Measurements from ENCODE around the gene DOCK1.

The DOCK1 gene

DNA sequence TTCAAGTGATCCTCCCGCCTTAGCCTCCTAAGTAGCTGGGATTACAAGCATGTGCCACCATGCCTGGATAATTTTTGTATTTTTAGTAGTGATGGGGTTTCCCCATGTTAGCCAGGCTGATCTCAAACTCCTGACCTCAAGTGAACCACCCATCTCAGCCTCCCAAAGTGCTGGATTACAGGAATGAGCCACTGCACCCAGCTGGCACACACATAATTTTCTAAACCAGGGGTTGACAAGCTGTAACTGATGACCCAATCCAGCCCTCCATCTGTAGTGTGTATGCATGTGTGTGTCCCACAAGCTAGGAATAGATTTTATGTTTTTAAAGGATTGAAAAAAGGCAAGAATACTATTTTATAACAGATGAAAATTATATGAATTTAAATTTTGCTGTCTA is 417.1 kb downstream of the DOCK1 start:
- H3K4me3 ChIP-seq (ENCODE audit: low read depth, low read length) = no peak overlapping the region
- H3K4me1 ChIP-seq (ENCODE audit: control insufficient read depth, insufficient read depth, low read length) = no peaks in the 10 kb centered on the region
- no peaks in the 10 kb centered on the region for H3K36me3 ChIP-seq (ENCODE audit: control insufficient read depth, insufficient read depth, low read length)
- no peak overlapping the region for H3K27ac ChIP-seq (ENCODE audit: low read depth, low read length)
- no peaks in the 10 kb centered on the region for H3K9me3 ChIP-seq (ENCODE audit: control insufficient read depth, insufficient read depth, low read length)
- no peak overlapping the region for H3K9ac ChIP-seq (ENCODE audit: low read depth, low read length)
- no peaks in the 10 kb centered on the region for H3K27me3 ChIP-seq (ENCODE audit: control insufficient read depth, insufficient read depth, low read length)

DNA sequence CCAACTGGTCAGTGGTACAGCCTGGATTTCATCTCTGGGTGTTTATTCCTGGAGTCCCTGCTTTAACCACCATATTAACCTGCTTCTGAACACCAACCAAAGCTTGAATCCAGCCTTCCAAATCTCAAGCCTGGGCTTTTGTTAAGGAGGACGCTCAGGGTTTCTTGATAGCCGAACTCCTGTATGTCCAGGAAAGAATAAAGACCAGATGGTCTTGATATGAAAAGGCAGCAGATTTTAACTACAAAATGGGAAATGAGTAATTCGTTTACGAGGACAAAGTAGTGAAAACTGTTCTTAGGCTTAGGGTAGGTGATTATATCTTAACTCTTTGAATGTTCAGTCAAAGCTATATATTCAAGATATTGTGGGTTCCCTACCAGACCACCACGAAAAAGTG is 420.3 kb downstream of the DOCK1 start:
- Histone ChIP-seq H3K9ac (ENCODE audit: low read depth, low read length) (no peak overlapping the region), H3K4me3 (ENCODE audit: low read depth, low read length) (no peak overlapping the region), H3K9me3 (ENCODE audit: control insufficient read depth, insufficient read depth, low read length) (no peaks in the 10 kb centered on the region), H3K4me1 (ENCODE audit: control insufficient read depth, insufficient read depth, low read length) (no peaks in the 10 kb centered on the region), H3K36me3 (ENCODE audit: control insufficient read depth, insufficient read depth, low read length) (no peaks in the 10 kb centered on the region), H3K27me3 (ENCODE audit: control insufficient read depth, insufficient read depth, low read length) (no peaks in the 10 kb centered on the region), H3K27ac (ENCODE audit: low read depth, low read length) (no peak overlapping the region)

DNA sequence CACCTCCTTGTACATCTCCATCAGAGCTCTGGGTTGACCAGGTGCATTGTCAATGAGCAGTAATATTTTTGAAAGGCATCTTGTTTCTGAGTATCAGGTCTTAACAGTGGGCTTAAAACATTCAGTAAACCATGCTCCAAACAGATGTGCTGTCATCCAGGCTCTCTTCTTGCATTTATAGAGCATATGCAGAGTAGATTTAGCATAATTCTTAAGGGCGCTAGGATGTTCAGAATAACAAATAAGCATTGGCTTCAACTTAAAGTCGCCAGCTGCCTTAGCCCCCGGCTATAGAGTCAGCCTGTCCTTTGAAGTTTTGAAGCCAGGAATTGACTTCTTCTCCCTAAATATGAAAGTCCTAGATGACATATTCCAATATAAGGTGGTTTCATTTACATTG is 421.7 kb downstream of the DOCK1 start:
- H3K4me3 ChIP-seq (ENCODE audit: low read depth, low read length) = no peak overlapping the region
- no peaks in the 10 kb centered on the region for H3K27me3 ChIP-seq (ENCODE audit: control insufficient read depth, insufficient read depth, low read length)
- no peaks in the 10 kb centered on the region for H3K9me3 ChIP-seq (ENCODE audit: control insufficient read depth, insufficient read depth, low read length)
- H3K9ac ChIP-seq (ENCODE audit: low read depth, low read length) = no peak overlapping the region
- no peaks in the 10 kb centered on the region for H3K4me1 ChIP-seq (ENCODE audit: control insufficient read depth, insufficient read depth, low read length)
- H3K36me3 ChIP-seq (ENCODE audit: control insufficient read depth, insufficient read depth, low read length) = no peaks in the 10 kb centered on the region
- no peak overlapping the region for H3K27ac ChIP-seq (ENCODE audit: low read depth, low read length)

DNA sequence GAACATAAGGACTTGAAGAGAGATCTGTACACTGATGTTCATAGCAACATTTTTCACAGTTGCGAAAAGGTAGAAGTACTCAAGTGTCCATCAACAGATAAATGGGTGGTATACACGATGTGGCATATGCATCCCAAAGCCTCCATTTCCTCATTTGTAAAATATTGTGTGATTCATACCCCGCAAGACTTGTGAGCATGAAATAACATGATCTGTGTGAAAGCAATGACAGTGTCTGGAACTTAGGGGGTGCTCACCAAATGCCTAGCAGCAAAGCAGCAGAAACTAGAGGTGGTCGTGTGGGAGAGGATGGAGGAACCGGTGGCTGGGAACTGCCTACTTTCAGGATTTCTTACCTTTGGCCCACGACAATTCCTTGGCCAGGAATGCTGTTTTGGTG is 426.5 kb downstream of the DOCK1 start:
- Histone ChIP-seq H3K27ac (ENCODE audit: low read depth, low read length) (no peak overlapping the region), H3K4me1 (ENCODE audit: control insufficient read depth, insufficient read depth, low read length) (peaks cover 3% of the 10 kb centered on the region; the same call in 1 of the 2 replicates), H3K9ac (ENCODE audit: low read depth, low read length) (no peak overlapping the region), H3K9me3 (ENCODE audit: control insufficient read depth, insufficient read depth, low read length) (no peaks in the 10 kb centered on the region), H3K27me3 (ENCODE audit: control insufficient read depth, insufficient read depth, low read length) (no peaks in the 10 kb centered on the region), H3K4me3 (ENCODE audit: low read depth, low read length) (no peak overlapping the region), H3K36me3 (ENCODE audit: control insufficient read depth, insufficient read depth, low read length) (no peaks in the 10 kb centered on the region)

DNA sequence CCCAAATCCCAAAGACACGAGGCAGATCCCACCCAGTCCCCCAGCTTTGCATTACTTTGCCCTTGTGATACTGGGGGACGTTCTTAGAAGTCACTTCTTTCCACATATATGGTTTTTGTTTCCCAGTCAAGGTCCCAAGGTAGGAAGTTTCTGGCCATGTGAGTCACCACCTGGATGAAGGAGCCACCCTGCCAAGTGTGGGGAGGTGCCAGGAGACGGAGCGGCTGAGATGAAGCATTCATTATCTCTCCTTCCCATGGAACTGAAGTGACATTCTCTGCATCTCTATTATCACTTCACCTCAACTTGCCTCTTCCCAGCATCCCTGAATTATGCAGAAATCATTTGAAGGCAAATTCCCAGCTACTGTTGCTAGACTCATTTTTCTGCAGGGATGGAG is 427.4 kb downstream of the DOCK1 start:
- H3K36me3 ChIP-seq (ENCODE audit: control insufficient read depth, insufficient read depth, low read length) = no peaks in the 10 kb centered on the region
- no peak overlapping the region for H3K9ac ChIP-seq (ENCODE audit: low read depth, low read length)
- no peaks in the 10 kb centered on the region for H3K27me3 ChIP-seq (ENCODE audit: control insufficient read depth, insufficient read depth, low read length)
- H3K9me3 ChIP-seq (ENCODE audit: control insufficient read depth, insufficient read depth, low read length) = no peaks in the 10 kb centered on the region
- H3K4me1 ChIP-seq (ENCODE audit: control insufficient read depth, insufficient read depth, low read length) = peaks cover 3% of the 10 kb centered on the region; the same call in 1 of the 2 replicates
- H3K4me3 ChIP-seq (ENCODE audit: low read depth, low read length) = no peak overlapping the region
- no peak overlapping the region for H3K27ac ChIP-seq (ENCODE audit: low read depth, low read length)

- no peaks in the 10 kb centered on the region for H3K36me3 ChIP-seq (ENCODE audit: control insufficient read depth, insufficient read depth, low read length)
- no peak overlapping the region for H3K27ac ChIP-seq (ENCODE audit: low read depth, low read length)
- no peak overlapping the region for H3K9ac ChIP-seq (ENCODE audit: low read depth, low read length)
- no peak overlapping the region for H3K4me3 ChIP-seq (ENCODE audit: low read depth, low read length)
- H3K27me3 ChIP-seq (ENCODE audit: control insufficient read depth, insufficient read depth, low read length) = no peaks in the 10 kb centered on the region
- peaks cover 13% of the 10 kb centered on the region; the same call in 1 of the 2 replicates for H3K4me1 ChIP-seq (ENCODE audit: control insufficient read depth, insufficient read depth, low read length)
- H3K9me3 ChIP-seq (ENCODE audit: control insufficient read depth, insufficient read depth, low read length) = no peaks in the 10 kb centered on the region
Measured at GRCh38 chr10:127337801-127338200, 432.6 kb downstream of the DOCK1 start.

- Histone ChIP-seq H3K36me3 (ENCODE audit: control insufficient read depth, insufficient read depth, low read length) (no peaks in the 10 kb centered on the region), H3K9ac (ENCODE audit: low read depth, low read length) (no peak overlapping the region), H3K4me3 (ENCODE audit: low read depth, low read length) (no peak overlapping the region)
Measured at GRCh38 chr10:127338399-127339110, 433.3 kb downstream of the DOCK1 start.

DNA sequence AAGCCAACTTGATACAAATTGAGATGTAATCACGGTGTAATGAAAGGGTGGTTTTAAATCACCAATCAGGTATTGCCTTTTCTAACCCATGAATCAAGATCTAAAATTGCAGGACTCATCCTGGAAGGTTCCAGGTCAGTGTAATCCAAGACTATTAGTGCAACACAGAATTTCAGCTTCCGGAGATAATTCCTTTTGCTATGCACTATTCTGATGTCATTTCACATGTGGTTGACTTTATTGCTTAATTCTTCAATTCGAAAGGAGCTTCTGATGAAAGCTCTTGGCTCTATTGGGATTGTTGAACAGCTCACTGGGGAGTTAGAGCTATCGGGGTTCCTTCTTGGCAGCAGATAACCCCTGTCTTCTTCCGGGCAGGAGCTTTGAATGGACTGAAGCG is 438.6 kb downstream of the DOCK1 start:
- Histone ChIP-seq H3K9ac (ENCODE audit: low read depth, low read length) (no peak overlapping the region), H3K36me3 (ENCODE audit: control insufficient read depth, insufficient read depth, low read length) (peaks cover 6% of the 10 kb centered on the region; the same call in 1 of the 2 replicates)

More at GRCh38 chr10:127338399-127339110, 433.3 kb downstream of the DOCK1 start:
- no peaks in the 10 kb centered on the region for H3K27me3 ChIP-seq (ENCODE audit: control insufficient read depth, insufficient read depth, low read length)
- peaks cover 13% of the 10 kb centered on the region; the same call in 1 of the 2 replicates for H3K4me1 ChIP-seq (ENCODE audit: control insufficient read depth, insufficient read depth, low read length)
- H3K27ac ChIP-seq (ENCODE audit: low read depth, low read length) = no peak overlapping the region
- no peaks in the 10 kb centered on the region for H3K9me3 ChIP-seq (ENCODE audit: control insufficient read depth, insufficient read depth, low read length)

GRCh38 chr10:127344346-127344745 is 439.1 kb downstream of the DOCK1 start:
- no peaks in the 10 kb centered on the region for H3K27me3 ChIP-seq (ENCODE audit: control insufficient read depth, insufficient read depth, low read length)
- peaks cover 6% of the 10 kb centered on the region; the same call in 1 of the 2 replicates for H3K36me3 ChIP-seq (ENCODE audit: control insufficient read depth, insufficient read depth, low read length)
- H3K27ac ChIP-seq (ENCODE audit: low read depth, low read length) = no peak overlapping the region
- H3K9me3 ChIP-seq (ENCODE audit: control insufficient read depth, insufficient read depth, low read length) = no peaks in the 10 kb centered on the region
- peaks cover 19% of the 10 kb centered on the region; the same call in 1 of the 2 replicates for H3K4me1 ChIP-seq (ENCODE audit: control insufficient read depth, insufficient read depth, low read length)
- H3K9ac ChIP-seq (ENCODE audit: low read depth, low read length) = no peak overlapping the region
- H3K4me3 ChIP-seq (ENCODE audit: low read depth, low read length) = no peak overlapping the region

More for the DNA sequence above, 438.6 kb downstream of the DOCK1 start:
- H3K27ac ChIP-seq (ENCODE audit: low read depth, low read length) = no peak overlapping the region
- no peaks in the 10 kb centered on the region for H3K9me3 ChIP-seq (ENCODE audit: control insufficient read depth, insufficient read depth, low read length)
- H3K4me1 ChIP-seq (ENCODE audit: control insufficient read depth, insufficient read depth, low read length) = peaks cover 19% of the 10 kb centered on the region; the same call in 1 of the 2 replicates
- H3K4me3 ChIP-seq (ENCODE audit: low read depth, low read length) = no peak overlapping the region
- no peaks in the 10 kb centered on the region for H3K27me3 ChIP-seq (ENCODE audit: control insufficient read depth, insufficient read depth, low read length)

- no peaks in the 10 kb centered on the region for H3K27me3 ChIP-seq (ENCODE audit: control insufficient read depth, insufficient read depth, low read length)
- H3K27ac ChIP-seq (ENCODE audit: low read depth, low read length) = no peak overlapping the region
- peaks cover 19% of the 10 kb centered on the region; the same call in 1 of the 2 replicates for H3K4me1 ChIP-seq (ENCODE audit: control insufficient read depth, insufficient read depth, low read length)
- H3K9ac ChIP-seq (ENCODE audit: low read depth, low read length) = no peak overlapping the region
- H3K36me3 ChIP-seq (ENCODE audit: control insufficient read depth, insufficient read depth, low read length) = peaks cover 6% of the 10 kb centered on the region; the same call in 1 of the 2 replicates
- H3K9me3 ChIP-seq (ENCODE audit: control insufficient read depth, insufficient read depth, low read length) = no peaks in the 10 kb centered on the region
- no peak overlapping the region for H3K4me3 ChIP-seq (ENCODE audit: low read depth, low read length)
Measured at GRCh38 chr10:127345231-127345965, 440.2 kb downstream of the DOCK1 start.

DNA sequence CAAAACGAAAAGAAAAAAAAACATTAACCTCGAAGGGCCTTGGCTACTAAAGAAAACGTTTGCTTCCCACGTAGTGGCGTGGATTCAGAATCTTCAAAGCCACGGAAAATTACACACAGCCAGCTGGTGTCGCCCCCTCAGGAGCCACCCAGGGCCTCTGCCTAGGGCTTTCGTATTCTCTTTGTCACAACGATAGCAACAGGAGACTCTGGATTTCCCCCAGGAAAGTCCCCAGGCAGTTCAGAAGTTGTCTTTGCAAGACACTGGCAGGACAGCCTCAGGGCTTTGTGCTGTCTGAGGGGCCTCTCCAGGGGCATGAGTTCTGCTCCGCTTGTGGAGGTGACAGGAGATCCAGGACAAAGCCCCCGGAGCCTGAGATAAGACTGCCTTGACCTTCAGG is 441.4 kb downstream of the DOCK1 start:
- Histone ChIP-seq H3K4me1 (ENCODE audit: control insufficient read depth, insufficient read depth, low read length) (peaks cover 16% of the 10 kb centered on the region; the same call in 1 of the 2 replicates), H3K4me3 (ENCODE audit: low read depth, low read length) (no peak overlapping the region), H3K9ac (ENCODE audit: low read depth, low read length) (no peak overlapping the region), H3K9me3 (ENCODE audit: control insufficient read depth, insufficient read depth, low read length) (no peaks in the 10 kb centered on the region), H3K36me3 (ENCODE audit: control insufficient read depth, insufficient read depth, low read length) (peaks cover 6% of the 10 kb centered on the region; the same call in 1 of the 2 replicates), H3K27me3 (ENCODE audit: control insufficient read depth, insufficient read depth, low read length) (no peaks in the 10 kb centered on the region), H3K27ac (ENCODE audit: low read depth, low read length) (no peak overlapping the region)

All from HUES48 (cell line).